NK-92 (cell line): ENCODE results near the gene BLTP2.
"Not testable (repeated sequence)": the region's sequence is repeated elsewhere in the genome, so short reads cannot be mapped to it uniquely, and the experiment has no call there.

Experiments
- DNase-seq: peaks from one replicate; lab custom pipeline; 2025; ENCODE audit not compliant: unreplicated experiment; lab: John Stamatoyannopoulos, UW

The BLTP2 gene

DNA sequence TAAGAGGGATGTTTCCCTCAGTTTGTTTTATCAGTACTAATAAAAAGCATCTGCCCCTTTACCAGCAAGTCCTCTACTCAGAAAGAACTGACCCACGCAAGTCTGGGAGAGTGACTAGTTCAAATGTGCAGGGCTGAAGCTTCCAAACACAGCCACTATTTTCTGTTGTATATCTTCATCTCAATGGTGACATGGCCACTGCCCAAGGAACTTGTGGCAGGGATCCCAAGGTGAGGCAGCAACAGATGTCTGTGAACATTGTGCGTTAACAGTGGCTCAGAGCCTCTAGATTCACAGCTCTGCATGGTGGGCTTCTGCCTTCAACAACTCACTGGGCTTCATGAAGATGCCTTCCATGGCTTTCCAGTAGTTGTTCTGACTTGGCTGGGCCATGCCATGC, 3.7 kb upstream of the BLTP2 start:
- DNase-seq, result no peak

DNA sequence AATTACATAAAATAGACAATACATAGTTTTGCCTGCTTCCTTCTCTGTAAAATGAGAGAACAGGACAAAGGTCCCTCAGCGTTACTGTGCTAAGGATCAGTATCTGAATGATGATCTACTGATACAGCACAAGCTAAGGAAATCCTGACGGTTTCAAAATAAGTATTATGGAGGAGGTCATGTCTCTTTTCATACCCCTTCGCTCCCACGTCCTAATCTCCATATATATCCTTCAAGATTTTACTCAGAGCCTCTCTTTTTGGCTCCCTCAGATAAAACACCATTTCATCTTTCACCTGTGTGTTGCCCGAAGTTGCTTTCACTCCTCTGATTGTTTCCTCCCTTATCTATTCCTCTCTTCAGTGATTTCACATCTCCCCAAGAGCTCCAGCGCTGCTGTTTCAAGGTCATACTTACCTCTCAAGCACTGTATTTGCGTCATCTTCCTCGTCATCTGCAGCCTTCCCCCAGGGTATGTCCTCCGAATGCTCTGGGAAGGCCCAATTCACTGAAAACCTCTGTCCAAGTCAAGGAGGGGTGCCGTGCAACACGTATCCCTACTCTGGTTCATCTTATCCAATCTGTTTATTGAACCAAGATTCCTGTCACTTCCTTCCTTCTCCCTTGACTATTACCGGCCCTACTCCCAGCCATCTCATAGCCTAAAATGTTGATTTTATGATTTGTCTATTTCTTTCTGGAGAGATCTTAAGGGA, 1.2 kb upstream of the BLTP2 start:
- DNase-seq, result no peak

DNA sequence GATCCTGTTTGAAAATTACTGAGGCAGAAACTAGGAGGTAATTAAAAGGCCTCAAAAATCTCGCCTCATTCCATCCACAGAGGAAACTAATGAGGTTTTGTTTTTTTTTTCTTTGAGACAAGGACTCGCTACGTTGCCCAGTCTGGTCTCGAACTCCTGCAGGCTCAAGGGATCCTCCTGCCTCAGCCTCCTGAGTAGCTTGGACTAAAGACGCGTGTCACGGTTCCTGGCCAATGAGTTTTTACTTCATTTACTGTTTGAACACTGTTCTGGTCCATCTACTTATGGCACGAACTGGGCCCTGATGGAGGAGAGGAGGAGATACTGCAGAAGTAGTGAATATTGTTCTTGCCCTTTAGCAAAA, 600 bp upstream of the BLTP2 start:
- no peak for DNase-seq

DNA sequence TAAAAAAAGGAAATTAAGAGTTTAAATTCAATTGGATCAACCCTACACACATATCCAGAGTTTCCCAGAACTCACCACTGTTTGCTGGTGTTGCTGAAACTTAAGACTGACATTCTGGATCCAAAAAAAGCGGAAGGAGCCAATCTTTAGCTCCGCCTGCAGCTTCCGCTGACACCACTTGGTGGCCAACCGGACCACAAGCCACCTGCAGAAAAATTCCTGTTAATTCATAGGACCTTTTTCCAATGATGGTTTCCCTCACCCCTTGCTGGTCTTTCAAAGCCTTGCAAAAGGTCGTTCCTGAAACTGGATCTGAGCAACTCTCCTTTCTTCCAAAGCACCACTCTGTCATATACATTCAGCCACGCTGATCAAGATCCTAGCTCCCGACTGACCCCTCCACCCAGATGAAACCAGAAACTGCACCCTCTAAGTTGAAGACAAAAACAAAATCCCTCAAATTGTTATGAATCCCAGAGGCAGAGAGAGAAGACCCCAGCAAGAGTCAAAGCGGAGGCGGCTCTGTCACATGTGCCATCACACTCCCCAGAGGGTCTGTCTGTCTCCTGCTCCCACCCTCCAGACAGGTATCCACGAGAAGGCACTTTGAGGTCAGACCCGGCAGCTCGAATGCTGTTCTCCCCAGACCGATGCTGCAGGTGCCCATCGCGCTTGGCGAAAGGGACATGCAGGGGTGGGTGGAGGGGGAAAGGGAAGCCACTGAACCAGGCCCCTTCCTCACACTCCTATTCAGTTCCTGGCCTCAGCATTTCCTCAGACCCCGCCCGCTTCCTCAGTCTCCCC, 773 bp downstream of the BLTP2 start:
- no peak for DNase-seq

- DNase-seq, result no peak
Observed at GRCh38 chr17:28641579-28641978, 3.4 kb downstream of the BLTP2 start.

DNA sequence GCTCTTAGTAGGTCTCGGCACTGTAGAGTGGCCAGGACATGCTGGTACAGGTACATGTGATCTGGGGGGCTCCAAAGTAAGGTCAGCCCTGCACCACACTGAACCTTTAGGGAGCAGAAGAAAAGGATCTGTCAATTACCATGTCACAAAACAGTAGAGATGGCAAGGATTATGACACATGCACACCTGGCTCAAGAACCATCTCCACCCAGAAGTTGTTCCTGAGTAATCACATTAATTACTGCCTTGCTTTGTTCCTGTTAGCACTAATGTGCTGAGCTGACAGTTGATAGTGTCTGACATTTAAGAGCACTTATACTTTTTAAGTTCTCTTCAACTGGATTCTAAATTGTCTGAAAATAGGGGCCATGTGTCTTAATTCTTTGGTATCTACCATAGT, 9.5 kb downstream of the BLTP2 start:
- no peak for DNase-seq

GRCh38 chr17:28634206-28634865, 10.6 kb downstream of the BLTP2 start:
- no peak for DNase-seq

DNA sequence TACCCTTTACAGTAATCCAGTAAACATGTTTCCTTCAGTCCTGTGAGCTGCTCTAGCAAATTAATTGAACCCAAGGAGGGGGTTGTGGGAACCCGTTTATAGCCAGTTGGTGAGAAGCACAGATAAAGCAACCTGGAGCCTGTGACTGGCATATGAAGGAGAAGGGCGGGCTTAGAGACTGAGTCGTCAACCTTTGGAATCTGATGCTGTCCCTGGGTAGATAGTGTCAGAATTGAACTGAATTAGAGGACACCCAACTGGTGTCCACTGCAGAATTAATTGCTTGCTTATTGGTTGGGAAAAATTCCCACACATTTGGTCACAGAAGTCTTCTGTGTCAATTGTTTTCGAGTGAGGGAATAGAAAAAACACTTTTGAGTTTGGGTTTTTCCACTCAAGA, 18.1 kb downstream of the BLTP2 start:
- no peak for DNase-seq

GRCh38 chr17:28624148-28624547, 20.8 kb downstream of the BLTP2 start:
- DNase-seq, result no peak

GRCh38 chr17:28623696-28624095, 21.3 kb downstream of the BLTP2 start:
- no peak for DNase-seq

DNA sequence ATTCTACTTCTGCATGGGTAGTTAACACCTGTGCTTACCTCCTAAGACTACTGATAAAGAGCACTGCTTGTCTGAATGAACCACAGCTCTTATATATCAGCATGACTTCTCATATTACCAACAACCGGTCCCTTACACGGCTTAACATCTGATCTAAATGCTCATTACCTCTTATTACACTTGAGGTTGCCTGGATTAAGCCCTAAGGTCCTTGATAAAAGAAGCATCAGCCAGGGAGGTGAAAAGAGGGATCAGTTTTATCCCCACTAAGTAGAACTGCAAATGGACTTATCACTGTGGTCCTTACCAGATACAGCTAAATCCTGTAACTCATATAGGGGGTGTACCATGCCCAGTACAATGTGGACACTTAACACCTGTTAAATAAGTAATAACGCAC, 22.8 kb downstream of the BLTP2 start:
- no peak for DNase-seq

DNA sequence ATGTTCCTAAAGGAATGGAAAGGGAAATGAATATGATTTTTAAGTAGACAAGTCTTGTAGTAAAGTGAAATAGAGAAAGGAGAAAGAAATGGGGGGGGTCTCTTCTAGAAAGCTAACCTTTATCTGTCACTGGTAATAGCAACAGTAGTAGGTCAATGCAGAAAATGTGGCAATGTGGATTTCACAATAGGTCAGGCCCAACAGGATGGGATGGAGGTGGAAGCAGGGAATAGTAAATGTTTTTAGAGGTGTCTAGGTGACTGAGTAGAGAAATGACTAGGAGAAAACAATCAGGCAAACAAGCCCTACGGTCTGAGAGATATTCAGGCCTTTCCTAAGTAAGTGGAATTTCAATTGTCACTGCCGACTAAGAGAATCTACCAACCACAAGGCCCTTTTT, 24.9 kb downstream of the BLTP2 start:
- no peak for DNase-seq

DNA sequence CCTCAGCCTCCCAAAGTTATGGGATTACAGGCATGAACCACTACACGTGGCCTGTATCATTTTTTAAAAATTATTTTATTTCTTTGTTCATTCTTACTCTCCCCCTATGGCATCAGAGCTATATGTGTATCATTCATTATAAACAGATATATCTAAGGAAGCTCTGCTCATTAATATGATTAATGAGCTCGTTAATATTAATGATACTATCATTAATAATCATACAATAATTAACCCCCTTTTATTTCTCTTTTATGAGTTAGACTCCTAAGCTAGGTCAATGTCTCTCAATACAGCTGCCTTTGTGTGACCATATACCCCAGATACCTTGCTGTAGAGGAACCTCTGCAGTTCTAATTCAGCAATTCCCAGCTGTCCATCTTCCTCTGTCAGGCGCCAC, 26.5 kb downstream of the BLTP2 start:
- DNase-seq, result no peak

GRCh38 chr17:28616281-28616680, 28.7 kb downstream of the BLTP2 start:
- no peak for DNase-seq

DNA sequence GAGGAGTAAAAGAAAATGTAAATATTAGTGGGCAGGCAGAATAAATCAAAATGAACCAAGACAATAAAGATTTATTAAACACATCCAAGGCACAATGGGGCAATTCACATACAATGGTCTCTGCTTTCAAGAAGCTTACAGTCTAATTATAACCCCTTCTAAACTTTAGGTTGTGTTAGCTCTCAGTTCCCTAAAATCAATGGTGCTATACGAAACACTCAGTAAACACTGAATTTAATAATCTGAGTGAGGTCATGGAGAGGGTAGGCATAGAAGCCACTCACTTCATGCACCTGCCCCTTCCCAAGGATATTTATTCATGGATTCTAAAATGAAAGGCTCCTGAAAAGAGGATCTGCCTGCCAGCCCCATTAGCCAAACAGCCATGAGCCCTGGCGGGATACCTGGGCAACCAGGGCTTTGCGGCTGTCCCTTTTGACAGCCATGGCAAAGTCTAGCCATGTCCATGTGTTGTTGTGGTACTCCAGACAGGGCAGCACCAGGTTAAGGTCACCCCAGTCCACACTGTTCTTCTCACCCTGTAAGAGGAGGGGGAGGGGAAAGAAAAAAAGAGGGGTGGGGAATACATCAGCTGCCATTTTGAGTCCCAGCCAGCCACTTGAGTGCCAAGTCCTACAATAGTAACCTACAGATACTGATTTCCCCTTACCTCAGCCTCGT, 29.6 kb downstream of the BLTP2 start:
- no peak for DNase-seq

- DNase-seq, result no peak
Observed at GRCh38 chr17:28613931-28614381, 31.0 kb downstream of the BLTP2 start, which contains the start of gene RSKR. Gene RSKR (minus strand): TSS chr17:28614185. CDS start chr17:28614161, 24 bp downstream.

DNA sequence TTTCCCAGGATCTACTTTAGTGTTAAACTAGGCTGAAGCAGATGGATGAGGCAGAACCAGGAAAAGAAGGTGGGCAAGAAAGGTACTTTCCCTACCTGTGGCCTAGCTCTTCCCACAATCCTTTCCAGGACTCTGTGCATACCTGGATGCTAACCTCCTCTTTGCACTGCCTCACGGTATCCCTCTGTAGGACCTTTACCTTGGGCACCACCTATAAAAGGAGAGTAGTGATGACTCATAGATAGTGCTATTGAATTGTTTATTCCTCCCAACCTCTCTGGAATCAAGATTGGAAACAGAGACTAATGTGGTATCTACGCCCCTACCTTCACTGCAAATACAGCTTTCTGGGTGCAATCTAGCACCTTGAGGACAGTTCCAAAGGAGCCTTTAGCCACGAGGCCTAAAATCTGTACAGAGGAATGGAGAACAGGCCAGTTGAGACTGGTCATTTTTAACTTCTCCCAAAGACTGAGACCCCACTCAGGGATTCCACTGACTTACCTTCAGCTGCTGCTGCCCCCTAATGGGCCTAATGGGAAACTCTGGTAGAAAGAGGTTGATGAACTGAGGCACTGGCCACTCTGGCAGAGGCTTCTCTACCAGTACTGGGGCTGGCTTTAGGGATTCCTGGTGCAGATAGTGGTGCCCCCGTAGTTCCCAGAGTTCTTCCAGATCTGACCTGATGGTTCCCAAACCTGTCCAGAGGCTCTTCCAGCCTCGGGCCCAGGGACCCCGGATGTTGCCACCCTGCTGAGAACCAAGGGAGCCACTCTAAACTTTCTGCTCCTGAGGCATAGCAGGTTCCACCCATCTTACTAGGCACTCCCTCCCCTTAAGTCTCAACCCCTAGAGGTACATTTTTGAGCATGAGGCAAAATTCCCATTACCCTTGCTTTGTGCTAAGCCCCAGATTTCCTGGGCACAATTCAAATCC, 31.8 kb downstream of the BLTP2 start:
- DNase-seq, result no peak

DNA sequence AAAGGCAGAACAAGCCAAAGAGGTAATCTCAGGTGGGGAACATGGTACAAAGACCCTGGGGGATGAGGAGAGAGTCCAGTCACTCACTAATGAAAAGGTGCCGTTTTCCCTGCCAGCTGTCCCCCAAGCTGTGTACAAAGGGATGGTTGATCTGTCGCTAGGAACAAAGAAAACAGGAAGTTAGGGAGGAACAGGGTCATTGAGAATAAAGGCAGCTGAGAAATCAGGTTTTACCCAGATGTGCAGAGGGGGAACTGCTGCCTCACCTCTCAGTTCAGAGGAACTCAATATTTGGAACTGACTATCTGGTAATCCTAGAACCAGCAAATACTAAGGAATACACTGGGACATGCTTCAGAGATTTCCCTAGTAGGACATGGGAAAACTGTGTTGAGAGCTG, 32.4 kb downstream of the BLTP2 start:
- no peak for DNase-seq

DNA sequence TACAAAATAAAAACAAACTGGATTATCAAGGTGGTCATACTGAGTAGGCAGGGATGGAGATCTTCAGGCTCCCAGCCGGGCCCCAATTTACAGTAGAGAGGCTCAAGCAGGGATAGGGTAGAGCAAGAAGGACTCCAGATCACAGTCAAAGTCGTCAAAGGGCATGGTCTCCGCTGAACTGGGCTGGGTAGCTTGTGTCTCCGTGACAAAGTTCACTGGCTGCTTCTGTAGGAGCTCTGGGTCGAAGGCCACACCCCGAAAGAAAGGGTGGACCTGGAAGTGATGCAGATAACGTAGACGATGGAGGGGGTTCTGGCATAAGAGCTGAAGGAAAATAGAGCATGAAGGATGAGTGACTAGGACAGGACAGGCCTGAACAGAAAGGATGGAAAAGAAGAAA, 34.6 kb downstream of the BLTP2 start:
- DNase-seq, result no peak

GRCh38 chr17:28604031-28604430, 40.9 kb downstream of the BLTP2 start:
- DNase-seq, result not testable (repeated sequence)
